Keratinocyte (primary cell): ENCODE data around the gene ALPI.
"Not testable (repeated sequence)": the region's sequence is repeated elsewhere in the genome, so short reads cannot be mapped to it uniquely, and the experiment has no call there.

Experiments used
- CTCF ChIP-seq, 3 experiments: IDR thresholded peaks in 1 of 3; conservative IDR thresholded peaks in 1 of 3; optimal IDR thresholded peaks in 1 of 3; 2 replicates in 2 of 3; 3 replicates in 1 of 3; pipeline versions ENCODE3 to v1.5.1; 2011; ENCODE audit warnings: low read length in 3 of 3, mild to moderate bottlenecking in 3 of 3, moderate library complexity in 2 of 3, control low read depth in 1 of 3, inconsistent platforms in 1 of 3; ENCODE audit not compliant: insufficient read depth in 2 of 3; ENCODE audit errors: extremely low read depth in 1 of 3
- EZH2 ChIP-seq: IDR thresholded peaks from one replicate; pipeline ENCODE4 v1.6.1; 2012; ENCODE audit warnings: inconsistent platforms, mild to moderate bottlenecking, low read length, moderate library complexity

- peak; percentile 74 to 95 (median 93) for TF ChIP-seq CTCF (optimal IDR thresholded peaks at IDR 0.05 in 1 of 3, IDR thresholded peaks at IDR 0.05 in 1 of 3, conservative IDR thresholded peaks at IDR 0.05 in 1 of 3; ENCODE audit: extremely low read depth in 1 of 3, insufficient read depth in 2 of 3, low read length in 3 of 3)
- TF ChIP-seq EZH2 = not testable (repeated sequence)
These were observed 15.5 kb upstream of the ALPI start for GRCh38 chr2:232440220-232441018.
